ENCODE measurements around the gene INIP. TPM values are rescaled to one million over a fixed set of nuclear protein-coding genes. Genes with fewer than 3 reads are reported as not detected.

The INIP gene
- total and polyA plus RNA-seq, 9 of the 15 experiments (the other 6 are each of a cell fraction or from before 2014, with no cell fraction given): 11.9 to 87.9 (median 37.3) TPM

DNA sequence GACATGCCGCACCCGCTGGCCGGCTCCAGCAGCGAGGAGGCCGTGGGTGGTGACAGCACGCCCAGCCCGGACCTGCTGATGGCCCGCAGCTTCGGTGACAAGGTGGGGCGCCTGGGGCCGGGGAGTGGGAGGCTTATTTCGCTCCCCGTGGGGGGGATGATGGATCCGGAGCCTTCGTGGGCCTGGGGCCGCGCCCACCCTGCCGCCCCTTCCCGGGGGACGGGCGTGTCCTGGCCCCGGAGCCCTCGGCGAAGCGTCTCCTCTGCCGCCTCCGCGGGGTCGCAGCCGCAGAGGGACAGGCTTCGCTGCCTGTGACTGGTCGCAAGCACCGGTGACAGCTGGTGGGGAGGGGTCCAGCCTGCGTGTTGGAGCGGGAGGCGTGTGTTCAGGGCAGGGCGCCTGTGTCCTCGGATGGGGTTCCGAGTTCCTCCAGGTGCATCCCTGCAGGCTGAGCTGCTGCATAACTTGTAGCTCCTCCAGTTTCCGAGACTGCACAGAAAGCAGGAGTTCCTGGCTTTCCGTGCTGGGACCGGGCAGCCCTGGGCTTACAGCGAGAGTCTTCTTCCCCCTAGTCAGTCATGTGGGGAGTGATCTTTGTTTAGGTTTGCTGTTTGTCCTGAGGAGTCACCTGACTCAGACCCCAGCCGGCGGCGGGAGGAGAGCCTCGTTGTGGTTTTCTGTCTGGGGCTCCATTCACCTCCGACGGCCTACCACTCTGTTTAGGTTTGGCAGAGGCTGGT is 33.3 kb upstream of the INIP start (continued):
- TF ChIP-seq MAX (CRISPR knock-in tag; IDR thresholded peaks at IDR 0.05) (peak; percentile 39; the same call in 1 of the 2 replicates), SMARCA4 (IDR thresholded peaks at IDR 0.05) (no peak), SMAD4 (CRISPR knock-in tag; conservative IDR thresholded peaks at IDR 0.05) (peak; percentile 70), RAD21 (CRISPR knock-in tag; conservative IDR thresholded peaks at IDR 0.05 in 1 of 2, IDR thresholded peaks at IDR 0.05 in 1 of 2) (no peak), PHF20 (IDR thresholded peaks at IDR 0.05; ENCODE audit: partially characterized antibody) (peak; percentile 31), NKRF (IDR thresholded peaks at IDR 0.05; ENCODE audit: borderline replicate concordance) (0 out of 2 replicates have a peak, but pooled peaks have one; percentile 33), FOXK2 (conservative IDR thresholded peaks at IDR 0.05 in 1 of 2, IDR thresholded peaks at IDR 0.05 in 1 of 2; ENCODE audit: low read depth in 2 of 2) (peak; percentile 34 to 36; a peak in 1 of 4 replicates), RAD51 (IDR thresholded peaks at IDR 0.05; ENCODE audit: borderline replicate concordance, low read depth) (peak; percentile 68), E2F6 (IDR thresholded peaks at IDR 0.05; ENCODE audit: borderline replicate concordance in 1 of 2, extremely low read depth in 1 of 2, insufficient read depth in 1 of 2, insufficient read length in 1 of 2, low read depth in 1 of 2, low read length in 1 of 2, poor library complexity in 1 of 2, severe bottlenecking in 1 of 2) (peak in 1 of 2 experiments; percentile 80)
- TF ChIP-seq, protein P1, sequence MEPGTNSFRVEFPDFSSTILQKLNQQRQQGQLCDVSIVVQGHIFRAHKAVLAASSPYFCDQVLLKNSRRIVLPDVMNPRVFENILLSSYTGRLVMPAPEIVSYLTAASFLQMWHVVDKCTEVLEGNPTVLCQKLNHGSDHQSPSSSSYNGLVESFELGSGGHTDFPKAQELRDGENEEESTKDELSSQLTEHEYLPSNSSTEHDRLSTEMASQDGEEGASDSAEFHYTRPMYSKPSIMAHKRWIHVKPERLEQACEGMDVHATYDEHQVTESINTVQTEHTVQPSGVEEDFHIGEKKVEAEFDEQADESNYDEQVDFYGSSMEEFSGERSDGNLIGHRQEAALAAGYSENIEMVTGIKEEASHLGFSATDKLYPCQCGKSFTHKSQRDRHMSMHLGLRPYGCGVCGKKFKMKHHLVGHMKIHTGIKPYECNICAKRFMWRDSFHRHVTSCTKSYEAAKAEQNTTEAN (CRISPR knock-in tag; IDR thresholded peaks at IDR 0.05): 0 out of 2 replicates have a peak, but pooled peaks have one; percentile 38
- TF ChIP-seq, protein P2, sequence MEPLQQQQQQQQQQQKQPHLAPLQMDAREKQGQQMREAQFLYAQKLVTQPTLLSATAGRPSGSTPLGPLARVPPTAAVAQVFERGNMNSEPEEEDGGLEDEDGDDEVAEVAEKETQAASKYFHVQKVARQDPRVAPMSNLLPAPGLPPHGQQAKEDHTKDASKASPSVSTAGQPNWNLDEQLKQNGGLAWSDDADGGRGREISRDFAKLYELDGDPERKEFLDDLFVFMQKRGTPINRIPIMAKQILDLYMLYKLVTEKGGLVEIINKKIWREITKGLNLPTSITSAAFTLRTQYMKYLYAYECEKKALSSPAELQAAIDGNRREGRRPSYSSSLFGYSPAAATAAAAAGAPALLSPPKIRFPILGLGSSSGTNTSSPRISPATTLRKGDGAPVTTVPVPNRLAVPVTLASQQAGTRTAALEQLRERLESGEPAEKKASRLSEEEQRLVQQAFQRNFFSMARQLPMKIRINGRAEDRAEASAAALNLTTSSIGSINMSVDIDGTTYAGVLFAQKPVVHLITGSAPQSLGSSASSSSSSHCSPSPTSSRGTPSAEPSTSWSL (CRISPR knock-in tag; IDR thresholded peaks at IDR 0.05; ENCODE audit: borderline replicate concordance): no peak
- TF ChIP-seq, protein P3, sequence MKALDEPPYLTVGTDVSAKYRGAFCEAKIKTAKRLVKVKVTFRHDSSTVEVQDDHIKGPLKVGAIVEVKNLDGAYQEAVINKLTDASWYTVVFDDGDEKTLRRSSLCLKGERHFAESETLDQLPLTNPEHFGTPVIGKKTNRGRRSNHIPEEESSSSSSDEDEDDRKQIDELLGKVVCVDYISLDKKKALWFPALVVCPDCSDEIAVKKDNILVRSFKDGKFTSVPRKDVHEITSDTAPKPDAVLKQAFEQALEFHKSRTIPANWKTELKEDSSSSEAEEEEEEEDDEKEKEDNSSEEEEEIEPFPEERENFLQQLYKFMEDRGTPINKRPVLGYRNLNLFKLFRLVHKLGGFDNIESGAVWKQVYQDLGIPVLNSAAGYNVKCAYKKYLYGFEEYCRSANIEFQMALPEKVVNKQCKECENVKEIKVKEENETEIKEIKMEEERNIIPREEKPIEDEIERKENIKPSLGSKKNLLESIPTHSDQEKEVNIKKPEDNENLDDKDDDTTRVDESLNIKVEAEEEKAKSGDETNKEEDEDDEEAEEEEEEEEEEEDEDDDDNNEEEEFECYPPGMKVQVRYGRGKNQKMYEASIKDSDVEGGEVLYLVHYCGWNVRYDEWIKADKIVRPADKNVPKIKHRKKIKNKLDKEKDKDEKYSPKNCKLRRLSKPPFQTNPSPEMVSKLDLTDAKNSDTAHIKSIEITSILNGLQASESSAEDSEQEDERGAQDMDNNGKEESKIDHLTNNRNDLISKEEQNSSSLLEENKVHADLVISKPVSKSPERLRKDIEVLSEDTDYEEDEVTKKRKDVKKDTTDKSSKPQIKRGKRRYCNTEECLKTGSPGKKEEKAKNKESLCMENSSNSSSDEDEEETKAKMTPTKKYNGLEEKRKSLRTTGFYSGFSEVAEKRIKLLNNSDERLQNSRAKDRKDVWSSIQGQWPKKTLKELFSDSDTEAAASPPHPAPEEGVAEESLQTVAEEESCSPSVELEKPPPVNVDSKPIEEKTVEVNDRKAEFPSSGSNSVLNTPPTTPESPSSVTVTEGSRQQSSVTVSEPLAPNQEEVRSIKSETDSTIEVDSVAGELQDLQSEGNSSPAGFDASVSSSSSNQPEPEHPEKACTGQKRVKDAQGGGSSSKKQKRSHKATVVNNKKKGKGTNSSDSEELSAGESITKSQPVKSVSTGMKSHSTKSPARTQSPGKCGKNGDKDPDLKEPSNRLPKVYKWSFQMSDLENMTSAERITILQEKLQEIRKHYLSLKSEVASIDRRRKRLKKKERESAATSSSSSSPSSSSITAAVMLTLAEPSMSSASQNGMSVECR (CRISPR knock-in tag; IDR thresholded peaks at IDR 0.05): peak; percentile 66
